Mononuclear cell (primary cell): ENCODE measurements around the gene PELI2. TPM values are rescaled to one million over a fixed set of nuclear protein-coding genes. Genes with fewer than 3 reads are reported as not detected.

ENCODE experiments used
- H3K27me3 ChIP-seq: 2 replicates; pipeline ENCODE4 v1.6.0; 2011; ENCODE audit warnings: low read length, control low read depth; ENCODE audit not compliant: insufficient read depth
- H3K4me1 ChIP-seq: 2 replicates; pipeline ENCODE4 v1.5.1; 2011; ENCODE audit warnings: mild to moderate bottlenecking, low read length, control low read depth; ENCODE audit not compliant: insufficient read depth
- H3K4me3 ChIP-seq: 2 replicates; pipeline ENCODE4 v1.5.1; 2011; ENCODE audit warnings: mild to moderate bottlenecking, low read length, moderate library complexity
- H3K9me3 ChIP-seq: 2 replicates; pipeline ENCODE4 v1.5.1; 2011; ENCODE audit warnings: low read depth, mild to moderate bottlenecking, control low read depth, low read length
- total RNA-seq: library from RNA; depleted of rRNA; stranded (reverse); fragments of >200 nt; gene quantifications from one replicate; pipeline ENCODE4 v1.2.3, GENCODE V29; 2012

The PELI2 gene
- total RNA-seq, 1 donor, result 31.9 TPM

- no peaks in the 10 kb centered on the region for H3K9me3 ChIP-seq
- H3K4me3 ChIP-seq, result no peak overlapping the region
- peaks cover 2% of the 10 kb centered on the region for H3K4me1 ChIP-seq
Observed at GRCh38 chr14:56210571-56210970, 92.4 kb downstream of the PELI2 start.

GRCh38 chr14:56211084-56211483 is 92.9 kb downstream of the PELI2 start:
- Histone ChIP-seq H3K9me3 (no peaks in the 10 kb centered on the region), H3K4me1 (no peaks in the 10 kb centered on the region), H3K4me3 (no peak overlapping the region)

More at GRCh38 chr14:56210571-56210970, 92.4 kb downstream of the PELI2 start:
- no peaks in the 10 kb centered on the region for H3K27me3 ChIP-seq

GRCh38 chr14:56211844-56212243 is 93.6 kb downstream of the PELI2 start:
- H3K4me3 ChIP-seq, result no peak overlapping the region
- H3K9me3 ChIP-seq, result no peaks in the 10 kb centered on the region
- peaks cover 6% of the 10 kb centered on the region for H3K4me1 ChIP-seq

More at GRCh38 chr14:56211084-56211483, 92.9 kb downstream of the PELI2 start:
- no peaks in the 10 kb centered on the region for H3K27me3 ChIP-seq

GRCh38 chr14:56212521-56212920 is 94.3 kb downstream of the PELI2 start:
- Histone ChIP-seq H3K4me1 (peaks cover 12% of the 10 kb centered on the region), H3K9me3 (no peaks in the 10 kb centered on the region), H3K4me3 (no peak overlapping the region), H3K27me3 (no peaks in the 10 kb centered on the region)

More at GRCh38 chr14:56211844-56212243, 93.6 kb downstream of the PELI2 start:
- H3K27me3 ChIP-seq, result no peaks in the 10 kb centered on the region

- H3K9me3 ChIP-seq, result no peaks in the 10 kb centered on the region
- H3K4me3 ChIP-seq, result no peak overlapping the region
- no peaks in the 10 kb centered on the region for H3K27me3 ChIP-seq
- H3K4me1 ChIP-seq, result peaks cover 12% of the 10 kb centered on the region
Observed at GRCh38 chr14:56213306-56213705, 95.1 kb downstream of the PELI2 start.

GRCh38 chr14:56215180-56215579 is 97.0 kb downstream of the PELI2 start:
- Histone ChIP-seq H3K4me1 (peaks cover 12% of the 10 kb centered on the region), H3K27me3 (no peaks in the 10 kb centered on the region), H3K9me3 (no peaks in the 10 kb centered on the region), H3K4me3 (no peak overlapping the region)

GRCh38 chr14:56216626-56217379 is 98.6 kb downstream of the PELI2 start:
- no peak overlapping the region for H3K4me3 ChIP-seq
- H3K4me1 ChIP-seq, result peaks cover 12% of the 10 kb centered on the region
- H3K27me3 ChIP-seq, result no peaks in the 10 kb centered on the region
- no peaks in the 10 kb centered on the region for H3K9me3 ChIP-seq

- H3K4me3 ChIP-seq, result no peak overlapping the region
- no peaks in the 10 kb centered on the region for H3K27me3 ChIP-seq
- no peaks in the 10 kb centered on the region for H3K9me3 ChIP-seq
- H3K4me1 ChIP-seq, result peaks cover 12% of the 10 kb centered on the region
Observed at GRCh38 chr14:56217380-56218045, 99.3 kb downstream of the PELI2 start.

- no peaks in the 10 kb centered on the region for H3K27me3 ChIP-seq
- H3K4me3 ChIP-seq, result no peak overlapping the region
- H3K9me3 ChIP-seq, result no peaks in the 10 kb centered on the region
- H3K4me1 ChIP-seq, result peaks cover 12% of the 10 kb centered on the region
Observed at GRCh38 chr14:56219666-56220413, 101.6 kb downstream of the PELI2 start.

- Histone ChIP-seq H3K27me3 (no peaks in the 10 kb centered on the region), H3K4me3 (no peak overlapping the region)
Observed at GRCh38 chr14:56221382-56222128, 103.3 kb downstream of the PELI2 start.

GRCh38 chr14:56224229-56224628 is 106.0 kb downstream of the PELI2 start:
- Histone ChIP-seq H3K4me1 (no peaks in the 10 kb centered on the region), H3K9me3 (no peaks in the 10 kb centered on the region), H3K27me3 (no peaks in the 10 kb centered on the region), H3K4me3 (no peak overlapping the region)

More at GRCh38 chr14:56221382-56222128, 103.3 kb downstream of the PELI2 start:
- Histone ChIP-seq H3K4me1 (peaks cover 8% of the 10 kb centered on the region), H3K9me3 (no peaks in the 10 kb centered on the region)

- no peaks in the 10 kb centered on the region for H3K27me3 ChIP-seq
- no peaks in the 10 kb centered on the region for H3K9me3 ChIP-seq
- H3K4me3 ChIP-seq, result no peak overlapping the region
- H3K4me1 ChIP-seq, result no peaks in the 10 kb centered on the region
Observed at GRCh38 chr14:56224691-56225681, 106.8 kb downstream of the PELI2 start.

GRCh38 chr14:56235388-56235787 is 117.2 kb downstream of the PELI2 start:
- Histone ChIP-seq H3K4me3 (no peak overlapping the region), H3K9me3 (no peaks in the 10 kb centered on the region), H3K4me1 (peaks cover 14% of the 10 kb centered on the region), H3K27me3 (no peaks in the 10 kb centered on the region)

- H3K4me1 ChIP-seq, result peaks cover 14% of the 10 kb centered on the region
- H3K27me3 ChIP-seq, result no peaks in the 10 kb centered on the region
- no peaks in the 10 kb centered on the region for H3K9me3 ChIP-seq
- H3K4me3 ChIP-seq, result no peak overlapping the region
Observed at GRCh38 chr14:56237398-56237797, 119.2 kb downstream of the PELI2 start.
